Measurements from ENCODE around the gene MCRIP1.

- no peak for TF ChIP-seq EZH2 (IDR thresholded peaks at IDR 0.05; ENCODE audit: borderline replicate concordance, insufficient read depth, low read depth, low read length, poor library complexity, severe bottlenecking)
- TF ChIP-seq, protein P1, sequence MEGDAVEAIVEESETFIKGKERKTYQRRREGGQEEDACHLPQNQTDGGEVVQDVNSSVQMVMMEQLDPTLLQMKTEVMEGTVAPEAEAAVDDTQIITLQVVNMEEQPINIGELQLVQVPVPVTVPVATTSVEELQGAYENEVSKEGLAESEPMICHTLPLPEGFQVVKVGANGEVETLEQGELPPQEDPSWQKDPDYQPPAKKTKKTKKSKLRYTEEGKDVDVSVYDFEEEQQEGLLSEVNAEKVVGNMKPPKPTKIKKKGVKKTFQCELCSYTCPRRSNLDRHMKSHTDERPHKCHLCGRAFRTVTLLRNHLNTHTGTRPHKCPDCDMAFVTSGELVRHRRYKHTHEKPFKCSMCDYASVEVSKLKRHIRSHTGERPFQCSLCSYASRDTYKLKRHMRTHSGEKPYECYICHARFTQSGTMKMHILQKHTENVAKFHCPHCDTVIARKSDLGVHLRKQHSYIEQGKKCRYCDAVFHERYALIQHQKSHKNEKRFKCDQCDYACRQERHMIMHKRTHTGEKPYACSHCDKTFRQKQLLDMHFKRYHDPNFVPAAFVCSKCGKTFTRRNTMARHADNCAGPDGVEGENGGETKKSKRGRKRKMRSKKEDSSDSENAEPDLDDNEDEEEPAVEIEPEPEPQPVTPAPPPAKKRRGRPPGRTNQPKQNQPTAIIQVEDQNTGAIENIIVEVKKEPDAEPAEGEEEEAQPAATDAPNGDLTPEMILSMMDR (IDR thresholded peaks at IDR 0.05) = no peak
Observed at GRCh38 chr17:81843713-81844326, 10.7 kb upstream of the MCRIP1 start.

All from B cell (primary cell).